D721Med (cell line): ENCODE measurements around the gene ZCCHC8.
"Not testable (repeated sequence)": the region's sequence is repeated elsewhere in the genome, so short reads cannot be mapped to it uniquely, and the experiment has no call there.

ENCODE experiments used
- DNase-seq: peaks from one replicate; pipeline ENCODE4 v3.0.0; 2011; ENCODE audit warnings: low spot score; ENCODE audit not compliant: insufficient read length
- FAIRE-seq: peaks from 2 replicates; lab custom pipeline; 2011; peaks lifted over from hg19 to GRCh38; lab: Jason Lieb, UNC
- TF ChIP-seq, protein P1 (sequence below): IDR thresholded peaks from 2 replicates; pipeline ENCODE4 v1.5.1; 2012; ENCODE audit warnings: mild to moderate bottlenecking, control low read depth; ENCODE audit not compliant: insufficient read depth; ENCODE audit errors: missing control alignments

The ZCCHC8 gene

DNA sequence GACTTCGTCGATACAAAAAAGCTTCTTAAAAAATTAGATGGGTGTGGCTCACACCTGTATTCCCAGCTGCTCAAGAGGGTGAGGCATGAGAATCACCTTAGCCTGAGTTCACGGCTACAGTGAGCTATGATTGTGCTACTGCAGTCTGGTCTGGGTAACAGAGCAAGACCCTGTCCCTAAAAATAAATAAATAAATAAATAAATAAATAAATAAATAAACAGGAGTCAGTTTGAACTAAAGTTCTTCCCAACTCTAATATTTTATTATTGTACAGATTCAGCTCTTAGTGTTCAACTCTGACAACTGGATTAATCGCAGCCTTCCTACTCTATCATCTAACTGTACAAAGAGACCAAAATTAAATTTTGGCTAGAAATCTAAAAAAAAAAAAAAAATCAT, 65.5 kb downstream of the ZCCHC8 start:
- no peak for DNase-seq
- no peak for FAIRE-seq
- TF ChIP-seq, protein P1, sequence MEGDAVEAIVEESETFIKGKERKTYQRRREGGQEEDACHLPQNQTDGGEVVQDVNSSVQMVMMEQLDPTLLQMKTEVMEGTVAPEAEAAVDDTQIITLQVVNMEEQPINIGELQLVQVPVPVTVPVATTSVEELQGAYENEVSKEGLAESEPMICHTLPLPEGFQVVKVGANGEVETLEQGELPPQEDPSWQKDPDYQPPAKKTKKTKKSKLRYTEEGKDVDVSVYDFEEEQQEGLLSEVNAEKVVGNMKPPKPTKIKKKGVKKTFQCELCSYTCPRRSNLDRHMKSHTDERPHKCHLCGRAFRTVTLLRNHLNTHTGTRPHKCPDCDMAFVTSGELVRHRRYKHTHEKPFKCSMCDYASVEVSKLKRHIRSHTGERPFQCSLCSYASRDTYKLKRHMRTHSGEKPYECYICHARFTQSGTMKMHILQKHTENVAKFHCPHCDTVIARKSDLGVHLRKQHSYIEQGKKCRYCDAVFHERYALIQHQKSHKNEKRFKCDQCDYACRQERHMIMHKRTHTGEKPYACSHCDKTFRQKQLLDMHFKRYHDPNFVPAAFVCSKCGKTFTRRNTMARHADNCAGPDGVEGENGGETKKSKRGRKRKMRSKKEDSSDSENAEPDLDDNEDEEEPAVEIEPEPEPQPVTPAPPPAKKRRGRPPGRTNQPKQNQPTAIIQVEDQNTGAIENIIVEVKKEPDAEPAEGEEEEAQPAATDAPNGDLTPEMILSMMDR = no peak

DNA sequence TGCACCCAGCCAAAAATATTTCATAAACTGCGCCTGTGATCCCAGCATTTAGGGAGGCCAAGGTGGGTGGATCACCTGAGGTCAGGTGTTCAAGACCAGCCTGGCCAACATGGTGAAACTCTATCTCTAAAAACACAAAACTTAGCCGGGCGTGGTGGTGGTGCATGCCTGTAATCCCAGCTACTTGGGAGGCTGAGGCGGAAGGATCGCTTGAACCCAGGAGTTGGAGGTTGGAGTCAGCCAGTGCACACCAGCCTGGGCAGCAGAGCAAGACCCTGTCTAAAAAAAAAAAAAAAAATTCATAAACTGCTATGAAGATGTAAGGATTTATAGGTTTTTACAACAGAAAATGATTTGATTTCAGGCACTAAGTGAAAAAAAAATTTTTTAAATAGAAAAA, 71.7 kb downstream of the ZCCHC8 start:
- FAIRE-seq, DNase-seq: not testable (repeated sequence)

GRCh38 chr12:122427403-122427802, 73.3 kb downstream of the ZCCHC8 start:
- no peak for DNase-seq
- TF ChIP-seq, protein P1 = no peak
- FAIRE-seq = no peak

DNA sequence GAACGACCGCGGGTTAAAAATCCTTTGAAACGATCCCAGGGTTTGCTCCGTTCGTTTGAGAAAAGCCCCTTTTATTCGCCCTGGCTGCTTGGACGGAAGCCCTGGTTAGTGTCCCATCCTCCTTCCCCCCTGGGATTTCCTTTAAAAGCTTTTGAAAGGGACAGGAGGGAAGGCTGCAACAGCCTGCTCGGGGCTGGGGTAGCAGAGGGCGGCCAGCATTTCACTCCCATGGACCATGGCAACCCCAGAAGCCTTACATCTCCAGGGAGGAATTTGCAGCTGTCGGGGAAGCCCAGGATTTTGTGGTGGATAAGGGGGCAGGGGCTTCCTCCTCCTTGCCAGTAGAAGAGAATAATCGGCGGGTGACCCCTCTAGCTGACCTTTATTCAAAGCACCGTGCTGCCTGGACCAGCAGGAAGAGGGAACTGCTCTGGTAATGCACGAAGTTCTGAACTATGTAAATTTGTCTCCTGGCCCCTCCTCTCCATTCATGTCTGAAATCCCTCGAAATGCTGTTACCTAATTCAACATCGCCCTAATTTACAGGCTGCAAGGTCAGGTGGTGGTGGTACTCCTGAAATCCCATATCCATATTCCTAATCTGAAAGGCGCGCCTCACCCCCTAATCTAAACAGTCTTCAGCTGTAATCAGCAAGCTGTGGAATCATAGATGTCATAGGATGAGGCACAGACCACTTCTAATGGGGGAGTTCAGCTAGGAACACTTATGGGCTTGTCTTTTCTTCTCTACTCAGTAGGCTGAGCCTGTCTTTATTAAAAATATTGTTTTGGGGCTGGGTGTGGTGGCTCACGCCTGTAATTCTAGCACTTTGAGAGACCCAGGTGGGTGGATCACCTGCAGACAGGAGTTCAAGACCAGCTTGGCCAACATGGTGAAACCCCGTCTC, 77.2 kb downstream of the ZCCHC8 start:
- FAIRE-seq (no peak), DNase-seq (no peak)
- TF ChIP-seq, protein P1 = no peak

- TF ChIP-seq, protein P1 = no peak
- FAIRE-seq = no peak
- no peak for DNase-seq
Observed at GRCh38 chr12:122422730-122423257, 77.9 kb downstream of the ZCCHC8 start.

DNA sequence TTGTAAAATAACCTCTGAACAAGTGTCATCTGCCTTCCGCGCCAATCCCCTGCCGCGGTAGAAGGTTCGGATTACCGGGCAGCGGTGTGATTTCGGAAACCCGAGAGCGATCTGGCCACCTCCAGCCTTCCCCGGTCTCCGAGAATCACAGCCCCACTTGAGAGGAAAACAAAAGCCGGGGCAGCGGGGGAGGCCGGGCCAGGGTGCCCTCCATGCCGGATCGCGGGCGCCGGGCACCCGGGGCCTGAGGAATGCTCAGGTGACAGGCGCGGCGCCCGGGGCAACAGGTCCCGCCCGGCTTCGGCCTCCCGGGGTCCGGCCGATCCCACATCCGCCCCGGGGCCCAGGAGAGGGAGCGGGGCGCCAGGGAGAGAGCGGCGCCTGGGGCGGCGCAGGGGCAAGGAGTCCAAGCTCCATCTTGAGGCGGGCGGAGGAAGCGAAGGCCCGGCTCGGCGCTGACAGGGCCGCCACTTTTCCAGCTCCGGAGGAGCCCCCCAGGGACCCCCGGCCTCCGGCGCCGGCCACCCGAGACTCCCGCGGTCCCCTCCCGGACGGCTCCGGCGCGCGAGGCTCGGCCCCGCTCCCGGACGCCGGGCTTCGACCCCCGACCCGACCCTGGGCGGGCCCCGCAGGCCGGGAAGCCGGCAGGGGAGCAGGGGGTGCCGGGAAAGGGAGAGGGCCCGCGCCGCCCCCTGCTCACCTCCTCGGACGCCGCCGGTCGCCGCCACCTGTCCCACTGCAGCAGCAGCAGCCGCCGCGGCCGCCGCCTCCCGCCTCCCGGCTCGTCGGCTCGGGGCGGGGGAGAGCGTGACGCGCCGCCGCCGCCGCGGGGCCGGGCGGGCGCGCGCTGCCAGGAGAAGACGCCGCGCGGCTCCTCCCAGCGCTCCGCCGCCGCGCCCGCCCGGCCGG, 78.7 kb downstream of the ZCCHC8 start, which contains the start of gene CLIP1:
TSS of gene CLIP1 (minus strand) at position 849 of the 909 bp plus-strand sequence. CDS start 42,217 bp downstream, outside the sequence.
- FAIRE-seq (no peak), DNase-seq (no peak)
- TF ChIP-seq, protein P1 = peak; percentile 22
